Endothelial cell of umbilical vein (primary cell): ENCODE results near the gene NRXN3. TPM values are rescaled to one million over a fixed set of nuclear protein-coding genes. Genes with fewer than 3 reads are reported as not detected.
A peak's percentile ranks its signal among the peaks of the same experiment; 100 is the strongest.

Experiments
- BruUV-seq: library from RNA; stranded (reverse); fragments of 400-500 nt; replicated peaks from 2 replicates; lab custom pipeline; 2021; lab: Mats Ljungman, UMichigan
- CTCF ChIA-PET: fragments of 300-600, 350-600 bp; sonication (Branson Sonifier 250); formaldehyde crosslinking; loops from one replicate; lab custom pipeline; 2021; ENCODE audit warnings: antibody characterized with exemption, inconsistent platforms; lab: Charles Lee
- POLR2A ChIA-PET: fragments of 300-600, 350-600 bp; sonication (Branson Sonifier 250); formaldehyde crosslinking; loops from one replicate; lab custom pipeline; 2021; ENCODE audit warnings: antibody characterized with exemption, inconsistent platforms; lab: Charles Lee
- DNase-seq: peaks from one replicate; pipeline ENCODE4 v3.0.0-alpha.2; 2011; ENCODE audit warnings: low read depth, low spot score
- FAIRE-seq: peaks from 2 replicates; lab custom pipeline; 2011; peaks lifted over from hg19 to GRCh38; lab: Jason Lieb, UNC
- H2AFZ ChIP-seq: 2 replicates; pipeline ENCODE4 v1.6.0; 2012; ENCODE audit warnings: low read depth, low read length, control low read depth, inconsistent platforms
- H3K27ac ChIP-seq: 2 replicates; pipeline ENCODE4 v1.5.1; 2011; ENCODE audit warnings: low read depth, mild to moderate bottlenecking, control low read depth, low read length, moderate library complexity; ENCODE audit not compliant: insufficient read depth
- H3K27me3 ChIP-seq, 2 experiments: 2 replicates each; pipeline versions ENCODE4 v1.6.0 to v1.6.1; 2011; ENCODE audit warnings: low read length in 2 of 2, mixed read lengths in 1 of 2; ENCODE audit not compliant: control insufficient read depth in 2 of 2, insufficient read depth in 2 of 2
- H3K36me3 ChIP-seq, 2 experiments: 2 replicates in 1 of 2; 3 replicates in 1 of 2; pipeline ENCODE4 v1.5.1; 2011; ENCODE audit warnings: low read length in 2 of 2, mild to moderate bottlenecking in 1 of 2, moderate library complexity in 1 of 2; ENCODE audit not compliant: control insufficient read depth in 2 of 2, insufficient read depth in 2 of 2; ENCODE audit errors: extremely low read depth in 1 of 2
- H3K4me1 ChIP-seq: 3 replicates; pipeline ENCODE4 v1.5.1; 2011; ENCODE audit warnings: mild to moderate bottlenecking, low read length; ENCODE audit not compliant: control insufficient read depth, insufficient read depth; ENCODE audit errors: extremely low read depth
- H3K4me2 ChIP-seq: 2 replicates; pipeline ENCODE4 v1.6.1; 2011; ENCODE audit warnings: low read length, control low read depth, mixed read lengths; ENCODE audit not compliant: insufficient read depth
- H3K4me3 ChIP-seq, 3 experiments: fragments of 200-600 bp in 1 of 3; sonication (generic), shearing (Covaris generic) in 1 of 3; replicated peaks in 1 of 3; 2 replicates each; pipeline ENCODE4 v1.5.1; 2011 to 2016; ENCODE audit warnings: control low read depth in 3 of 3, low read length in 3 of 3, mild to moderate bottlenecking in 2 of 3, inconsistent platforms in 1 of 3, low read depth in 1 of 3, moderate library complexity in 1 of 3; ENCODE audit not compliant: insufficient read depth in 1 of 3
- H3K79me2 ChIP-seq: 2 replicates; pipeline ENCODE4 v1.6.0; 2012; ENCODE audit warnings: low read length, inconsistent platforms; ENCODE audit not compliant: control insufficient read depth, insufficient read depth
- H3K9ac ChIP-seq: replicated peaks from 2 replicates; pipeline ENCODE3; 2011; ENCODE audit warnings: low read length, control low read depth; ENCODE audit not compliant: insufficient read depth; ENCODE audit errors: extremely low read depth
- H3K9me1 ChIP-seq: replicated peaks from 3 replicates; pipeline ENCODE4 v1.6.0; 2011; ENCODE audit warnings: mild to moderate bottlenecking, low read length; ENCODE audit not compliant: control insufficient read depth, insufficient read depth; ENCODE audit errors: extremely low read depth
- H3K9me3 ChIP-seq: replicated peaks from 2 replicates; pipeline ENCODE4 v1.5.1; 2012; ENCODE audit warnings: low read length, inconsistent platforms; ENCODE audit not compliant: control insufficient read depth, insufficient read depth
- H4K20me1 ChIP-seq: replicated peaks from 2 replicates; pipeline ENCODE3; 2011; ENCODE audit warnings: mild to moderate bottlenecking, low read length; ENCODE audit not compliant: control insufficient read depth, insufficient read depth; ENCODE audit errors: extremely low read depth
- EZH2 ChIP-seq: IDR thresholded peaks from 2 replicates; pipeline ENCODE4 v1.6.1; 2012; ENCODE audit warnings: borderline replicate concordance, low read depth, mild to moderate bottlenecking, moderate library complexity, low read length, inconsistent platforms; ENCODE audit not compliant: severe bottlenecking
- FOS ChIP-seq: IDR thresholded peaks from 2 replicates; pipeline ENCODE4 v1.6.1; 2011; ENCODE audit warnings: mild to moderate bottlenecking, low read length, moderate library complexity, borderline replicate concordance; ENCODE audit not compliant: insufficient read depth
- GATA2 ChIP-seq: IDR thresholded peaks from 2 replicates; pipeline ENCODE4 v1.7.0; 2011; ENCODE audit warnings: low read depth, mild to moderate bottlenecking, moderate library complexity, mixed read lengths, low read length; ENCODE audit not compliant: insufficient read length, insufficient read depth
- JUN ChIP-seq: IDR thresholded peaks from 2 replicates; pipeline ENCODE4 v1.6.1; 2011; ENCODE audit warnings: borderline replicate concordance, low read depth; ENCODE audit not compliant: insufficient read length, insufficient read depth
- MAX ChIP-seq: IDR thresholded peaks from 2 replicates; pipeline ENCODE4 v1.6.1; 2011; ENCODE audit not compliant: insufficient read depth, insufficient read length
- MYC ChIP-seq: IDR thresholded peaks from one replicate; pipeline ENCODE4 v1.6.1; 2011; ENCODE audit warnings: mild to moderate bottlenecking, low read depth, low read length
- POLR2A ChIP-seq: IDR thresholded peaks from 2 replicates; pipeline ENCODE4 v1.6.1; 2012; ENCODE audit warnings: low read depth, mild to moderate bottlenecking, control low read depth, low read length
- POLR2AphosphoS5 ChIP-seq: IDR thresholded peaks from 2 replicates; pipeline ENCODE4 v1.6.1; 2012; ENCODE audit warnings: low read depth, mild to moderate bottlenecking, control low read depth, low read length, moderate library complexity; ENCODE audit not compliant: insufficient read depth
- dilution Hi-C: fragments of 300-500 bp; cut with MboI; formaldehyde crosslinking; loops from one replicate; pipeline ENCODE4 v1.15.0; 2019; ENCODE audit warnings: low sequenced_read_pairs; ENCODE audit not compliant: extremely low pct_ligation_motif_present
- intact Hi-C: fragments of 100-400 bp; cut with micrococcal nuclease; formaldehyde crosslinking; loops from one replicate; pipeline ENCODE4 v1.10.0; 2022
- polyA plus RNA-seq, 4 experiments: library from polyadenylated mRNA; depleted of rRNA in 3 of 4; stranded (reverse) in 3 of 4; unstranded in 1 of 4; fragments of >200 nt; gene quantifications; 2 replicates each; pipeline versions ENCODE4 v1.2.1 to v1.2.3, GENCODE V29; 2011 to 2012; ENCODE audit warnings: missing spikeins in 1 of 4
- total RNA-seq: library from RNA; stranded (reverse); gene quantifications from 2 replicates; pipeline ENCODE4 v1.2.3, GENCODE V29; 2021
- TF ChIP-seq, protein P1 (sequence below), 2 donors: IDR thresholded peaks; 1 replicate in 1 of 2; 2 replicates in 1 of 2; pipeline ENCODE4 v1.5.1; 2011; ENCODE audit warnings: low read length in 2 of 2, mild to moderate bottlenecking in 2 of 2, moderate library complexity in 2 of 2, control low read depth in 1 of 2, inconsistent platforms in 1 of 2, low read depth in 1 of 2; ENCODE audit not compliant: insufficient read depth in 1 of 2; ENCODE audit errors: extremely low read depth in 1 of 2

Gene NRXN3
- total and polyA plus RNA-seq, 2 donors (not counting 3 experiments of a cell fraction or from before 2014, with no cell fraction given), result 0.72 to 4.2 TPM

GRCh38 chr14:78902010-78902623 lies 731.9 kb downstream of the NRXN3 start:
- Histone ChIP-seq H3K27me3 (peaks cover 6 to 20% of the 10 kb centered on the region in 2 experiments), H3K9me1 (no peaks in the 10 kb centered on the region), H3K9ac (no peak overlapping the region), H3K79me2 (no peaks in the 10 kb centered on the region), H3K4me1 (no peaks in the 10 kb centered on the region), H3K27ac (no peak overlapping the region), H3K9me3 (no peaks in the 10 kb centered on the region), H3K4me3 (no peak overlapping the region), H3K36me3 (no peaks in the 10 kb centered on the region), H2AFZ (no peak overlapping the region), H3K4me2 (no peak overlapping the region), H4K20me1 (no peaks in the 10 kb centered on the region)
- FAIRE-seq (peak; percentile 40), DNase-seq (peak; percentile 44)
- TF ChIP-seq GATA2, result no peak
- TF ChIP-seq, protein P1, sequence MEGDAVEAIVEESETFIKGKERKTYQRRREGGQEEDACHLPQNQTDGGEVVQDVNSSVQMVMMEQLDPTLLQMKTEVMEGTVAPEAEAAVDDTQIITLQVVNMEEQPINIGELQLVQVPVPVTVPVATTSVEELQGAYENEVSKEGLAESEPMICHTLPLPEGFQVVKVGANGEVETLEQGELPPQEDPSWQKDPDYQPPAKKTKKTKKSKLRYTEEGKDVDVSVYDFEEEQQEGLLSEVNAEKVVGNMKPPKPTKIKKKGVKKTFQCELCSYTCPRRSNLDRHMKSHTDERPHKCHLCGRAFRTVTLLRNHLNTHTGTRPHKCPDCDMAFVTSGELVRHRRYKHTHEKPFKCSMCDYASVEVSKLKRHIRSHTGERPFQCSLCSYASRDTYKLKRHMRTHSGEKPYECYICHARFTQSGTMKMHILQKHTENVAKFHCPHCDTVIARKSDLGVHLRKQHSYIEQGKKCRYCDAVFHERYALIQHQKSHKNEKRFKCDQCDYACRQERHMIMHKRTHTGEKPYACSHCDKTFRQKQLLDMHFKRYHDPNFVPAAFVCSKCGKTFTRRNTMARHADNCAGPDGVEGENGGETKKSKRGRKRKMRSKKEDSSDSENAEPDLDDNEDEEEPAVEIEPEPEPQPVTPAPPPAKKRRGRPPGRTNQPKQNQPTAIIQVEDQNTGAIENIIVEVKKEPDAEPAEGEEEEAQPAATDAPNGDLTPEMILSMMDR (IDR thresholded peaks at IDR 0.05; ENCODE audit: extremely low read depth in 1 of 2, insufficient read depth in 1 of 2, low read depth in 1 of 2, low read length in 2 of 2), result peak; percentile 77
- no TSS peak for BruUV-seq
- dilution Hi-C loops (no loop called here), intact Hi-C loops (loop anchor here (2.0 to 5.0 kb wide), 2 partner anchors 53 to 455 kb away; no protein-coding TSS in a partner anchor)
- CTCF ChIA-PET, result interaction anchor here (0.7 to 2.5 kb wide), 15 partner anchors 9 to 1868 kb away, joined by 3 to 7 read pairs (median 4); no protein-coding TSS in a partner anchor
- POLR2A ChIA-PET, result no interaction called here

DNA sequence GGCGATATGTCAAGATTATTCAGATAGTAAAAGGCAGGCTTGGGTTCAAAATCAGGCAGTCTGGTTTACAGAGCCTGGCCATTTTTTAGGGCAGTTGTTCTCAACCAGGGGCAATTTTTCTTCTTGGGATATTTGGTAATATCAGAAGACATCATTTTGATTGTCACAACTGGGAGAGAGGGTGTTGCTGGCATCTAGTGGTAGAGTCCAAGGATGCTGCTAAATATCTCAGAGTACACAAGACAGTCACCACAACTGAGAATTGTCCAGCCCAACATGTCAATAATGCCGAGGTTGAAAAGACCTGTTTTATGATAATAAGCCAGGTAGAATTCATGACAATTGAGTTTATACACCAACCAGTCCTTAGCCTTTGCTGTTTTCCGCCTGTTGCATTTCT lies 733.9 kb downstream of the NRXN3 start:
- H3K27me3 ChIP-seq, result peaks cover 5 to 17% of the 10 kb centered on the region in 2 experiments
- DNase-seq (no peak), FAIRE-seq (no peak)
- H3K36me3 ChIP-seq, result no peaks in the 10 kb centered on the region
- H3K4me3 ChIP-seq, result no peak overlapping the region
- H3K79me2 ChIP-seq, result no peaks in the 10 kb centered on the region
- no peaks in the 10 kb centered on the region for H3K9me3 ChIP-seq
- dilution Hi-C loops (no loop called here), intact Hi-C loops (loop anchor here (5.0 kb wide), 1 partner anchor 457 kb away; no protein-coding TSS in a partner anchor)
- no peak overlapping the region for H3K27ac ChIP-seq
- no peaks in the 10 kb centered on the region for H3K9me1 ChIP-seq
- H3K4me1 ChIP-seq, result no peaks in the 10 kb centered on the region
- H3K4me2 ChIP-seq, result no peak overlapping the region
- POLR2A ChIA-PET, result no interaction called here
- TF ChIP-seq GATA2 (no peak), POLR2AphosphoS5 (no peak), POLR2A (no peak), MAX (no peak), EZH2 (no peak), JUN (no peak), MYC (no peak), FOS (no peak)
- TF ChIP-seq, protein P1 (IDR thresholded peaks at IDR 0.05; ENCODE audit: extremely low read depth in 1 of 2, insufficient read depth in 1 of 2, low read depth in 1 of 2, low read length in 2 of 2), result no peak
- no peak overlapping the region for H2AFZ ChIP-seq
- no TSS peak for BruUV-seq
- H4K20me1 ChIP-seq, result no peaks in the 10 kb centered on the region
- CTCF ChIA-PET, result interaction anchor here (1.9 kb wide), 1 partner anchor 12 kb away, joined by 7 read pairs; no protein-coding TSS in a partner anchor
- no peak overlapping the region for H3K9ac ChIP-seq
